ENCODE results near the gene PKP1.

Gene PKP1

DNA sequence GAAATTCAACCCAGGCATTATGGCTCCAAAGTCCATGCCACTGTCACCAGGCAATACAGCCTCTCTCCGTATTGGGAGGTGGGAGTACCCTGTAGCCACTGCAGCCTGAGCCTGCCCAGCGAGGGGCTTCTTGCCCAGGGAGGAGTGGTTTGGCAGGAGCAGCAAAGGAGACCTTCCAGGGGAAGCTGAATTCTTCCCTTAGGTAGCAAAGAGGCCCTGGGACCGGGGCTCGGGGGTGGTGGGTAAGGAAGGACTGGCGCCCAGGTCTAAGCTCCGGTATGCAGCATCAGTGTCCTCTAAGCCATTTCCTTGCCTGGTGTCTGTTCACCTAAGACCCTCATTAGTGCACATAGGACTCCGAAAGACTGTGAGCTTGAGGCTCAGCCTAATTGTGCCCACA is 77.2 kb downstream of the PKP1 start:
- H3F3A ChIP-seq (ENCODE audit: control insufficient read depth, insufficient read depth): no peaks in the 10 kb centered on the region
- no peaks in the 10 kb centered on the region for H3K4me1 ChIP-seq (ENCODE audit: control insufficient read depth, low read length)

DNA sequence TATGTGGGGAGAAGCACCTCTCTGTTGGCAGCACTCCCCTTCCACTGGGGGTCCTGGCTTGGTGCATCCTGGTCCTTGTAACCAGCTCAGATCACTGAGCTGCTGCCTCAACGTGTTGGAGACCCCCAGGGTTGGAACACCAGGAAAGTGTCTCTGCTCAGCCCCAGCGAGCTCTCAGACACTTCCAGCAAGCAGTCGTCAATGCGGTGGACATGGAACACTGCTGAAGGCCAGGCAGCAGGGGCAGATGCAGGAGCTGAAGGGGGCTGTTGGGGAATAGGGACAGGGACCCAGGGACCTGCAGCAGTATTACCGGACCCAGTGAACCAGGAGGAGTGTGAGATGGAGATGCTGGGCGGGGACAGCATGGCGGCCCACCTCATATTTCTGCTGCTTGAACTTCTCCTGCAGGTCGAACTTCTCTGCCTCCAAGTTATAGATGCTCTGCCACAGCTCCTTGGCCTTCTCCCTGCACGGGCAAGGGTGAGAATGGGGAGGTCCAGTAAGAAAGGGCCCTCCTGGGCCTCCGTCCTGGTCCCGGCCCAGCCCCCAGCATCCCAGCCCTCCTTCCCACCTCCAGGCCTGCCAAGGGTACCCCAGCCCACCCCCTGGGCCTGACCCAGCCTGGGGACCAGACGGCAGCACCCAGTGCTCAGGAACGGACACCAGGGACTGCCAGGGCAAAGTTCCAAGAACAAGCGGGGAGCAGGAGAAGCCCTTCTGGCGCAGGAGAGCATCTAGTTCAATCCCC is 77.8 kb downstream of the PKP1 start:
- Histone ChIP-seq H3K27me3 (ENCODE audit: control insufficient read depth, low read length) (no peaks in the 10 kb centered on the region), H3F3A (ENCODE audit: control insufficient read depth, insufficient read depth) (no peaks in the 10 kb centered on the region), H4K20me1 (ENCODE audit: control insufficient read depth, insufficient read depth, low read depth, low read length) (no peaks in the 10 kb centered on the region), H3K9me3 (ENCODE audit: control insufficient read depth, insufficient read depth, low read length) (no peaks in the 10 kb centered on the region), H3K27ac (ENCODE audit: low read depth, low read length) (no peak overlapping the region), H3K4me3 (ENCODE audit: low read length) (no peak overlapping the region), H3K36me3 (ENCODE audit: control insufficient read depth, low read length) (no peaks in the 10 kb centered on the region), H3K79me2 (ENCODE audit: control insufficient read depth, low read length) (no peaks in the 10 kb centered on the region), H3K4me2 (ENCODE audit: low read length) (no peak overlapping the region), H3K4me1 (ENCODE audit: control insufficient read depth, low read length) (no peaks in the 10 kb centered on the region), H3K9me2 (replicated peaks; ENCODE audit: control insufficient read depth, low read length) (no peaks in the 10 kb centered on the region)
- TF ChIP-seq, protein P1, sequence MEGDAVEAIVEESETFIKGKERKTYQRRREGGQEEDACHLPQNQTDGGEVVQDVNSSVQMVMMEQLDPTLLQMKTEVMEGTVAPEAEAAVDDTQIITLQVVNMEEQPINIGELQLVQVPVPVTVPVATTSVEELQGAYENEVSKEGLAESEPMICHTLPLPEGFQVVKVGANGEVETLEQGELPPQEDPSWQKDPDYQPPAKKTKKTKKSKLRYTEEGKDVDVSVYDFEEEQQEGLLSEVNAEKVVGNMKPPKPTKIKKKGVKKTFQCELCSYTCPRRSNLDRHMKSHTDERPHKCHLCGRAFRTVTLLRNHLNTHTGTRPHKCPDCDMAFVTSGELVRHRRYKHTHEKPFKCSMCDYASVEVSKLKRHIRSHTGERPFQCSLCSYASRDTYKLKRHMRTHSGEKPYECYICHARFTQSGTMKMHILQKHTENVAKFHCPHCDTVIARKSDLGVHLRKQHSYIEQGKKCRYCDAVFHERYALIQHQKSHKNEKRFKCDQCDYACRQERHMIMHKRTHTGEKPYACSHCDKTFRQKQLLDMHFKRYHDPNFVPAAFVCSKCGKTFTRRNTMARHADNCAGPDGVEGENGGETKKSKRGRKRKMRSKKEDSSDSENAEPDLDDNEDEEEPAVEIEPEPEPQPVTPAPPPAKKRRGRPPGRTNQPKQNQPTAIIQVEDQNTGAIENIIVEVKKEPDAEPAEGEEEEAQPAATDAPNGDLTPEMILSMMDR (IDR thresholded peaks at IDR 0.05; ENCODE audit: low read depth, low read length, poor library complexity, severe bottlenecking): no peak
- TF ChIP-seq EZH2phosphoT487 (IDR thresholded peaks at IDR 0.05; ENCODE audit: borderline replicate concordance, low read length): no peak

More for the DNA sequence above, 77.2 kb downstream of the PKP1 start:
- H4K20me1 ChIP-seq (ENCODE audit: control insufficient read depth, insufficient read depth, low read depth, low read length): no peaks in the 10 kb centered on the region
- H3K27ac ChIP-seq (ENCODE audit: low read depth, low read length): no peak overlapping the region
- H3K4me2 ChIP-seq (ENCODE audit: low read length): no peak overlapping the region
- H3K9me3 ChIP-seq (ENCODE audit: control insufficient read depth, insufficient read depth, low read length): no peaks in the 10 kb centered on the region
- no peaks in the 10 kb centered on the region for H3K9me2 ChIP-seq (replicated peaks; ENCODE audit: control insufficient read depth, low read length)
- no peaks in the 10 kb centered on the region for H3K79me2 ChIP-seq (ENCODE audit: control insufficient read depth, low read length)
- H3K27me3 ChIP-seq (ENCODE audit: control insufficient read depth, low read length): no peaks in the 10 kb centered on the region
- no peak for TF ChIP-seq EZH2phosphoT487 (IDR thresholded peaks at IDR 0.05; ENCODE audit: borderline replicate concordance, low read length)
- TF ChIP-seq, protein P1 (IDR thresholded peaks at IDR 0.05; ENCODE audit: low read depth, low read length, poor library complexity, severe bottlenecking): no peak
- H3K36me3 ChIP-seq (ENCODE audit: control insufficient read depth, low read length): no peaks in the 10 kb centered on the region
- no peak overlapping the region for H3K4me3 ChIP-seq (ENCODE audit: low read length)

DNA sequence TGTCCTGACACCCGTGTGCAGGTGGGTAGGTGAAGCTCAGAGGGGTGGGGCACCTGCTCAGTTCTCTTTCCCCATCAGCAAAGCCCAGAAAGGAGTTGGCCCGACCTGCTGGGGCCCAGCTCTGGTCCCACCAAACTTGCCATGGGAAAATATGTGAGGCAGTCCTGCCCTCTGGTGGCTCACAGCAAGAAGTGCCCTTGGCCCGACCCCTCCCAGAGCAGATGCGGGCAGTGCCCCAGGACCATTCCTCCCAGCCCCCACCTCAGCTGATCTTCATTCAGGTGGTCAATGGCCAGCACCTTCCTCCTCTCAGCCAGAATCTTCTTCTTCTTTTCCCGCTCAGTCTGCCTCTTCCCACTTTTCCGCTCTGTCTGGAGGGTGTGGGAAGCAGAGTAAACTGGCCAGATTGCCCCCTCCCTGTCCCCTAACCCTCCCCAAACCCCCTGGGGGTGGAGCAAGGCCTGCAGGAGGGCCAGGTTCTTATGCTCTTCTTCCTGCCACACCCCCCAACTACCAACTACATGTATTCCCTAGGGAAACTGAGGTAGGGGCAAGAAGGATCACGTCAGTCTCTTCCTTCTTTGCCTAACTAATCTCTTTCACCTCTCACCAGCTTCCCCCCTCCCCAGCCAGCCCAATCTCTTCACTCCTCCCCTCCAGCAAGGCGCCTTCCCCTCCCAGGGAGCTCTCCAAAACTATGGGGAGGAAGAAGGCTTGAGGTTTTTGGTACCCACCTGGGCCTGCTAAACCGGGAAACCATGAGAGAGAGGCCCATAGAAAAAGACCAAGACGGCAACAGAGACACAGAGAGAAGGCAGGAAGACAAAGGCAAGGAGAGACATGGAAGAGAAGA is 78.6 kb downstream of the PKP1 start:
- H3K36me3 ChIP-seq (ENCODE audit: control insufficient read depth, low read length): no peaks in the 10 kb centered on the region
- H3K9me3 ChIP-seq (ENCODE audit: control insufficient read depth, insufficient read depth, low read length): no peaks in the 10 kb centered on the region
- TF ChIP-seq EZH2phosphoT487 (IDR thresholded peaks at IDR 0.05; ENCODE audit: borderline replicate concordance, low read length): no peak
- TF ChIP-seq, protein P1 (IDR thresholded peaks at IDR 0.05; ENCODE audit: low read depth, low read length, poor library complexity, severe bottlenecking): peak; percentile 82
- H3F3A ChIP-seq (ENCODE audit: control insufficient read depth, insufficient read depth): no peaks in the 10 kb centered on the region
- H3K9me2 ChIP-seq (replicated peaks; ENCODE audit: control insufficient read depth, low read length): no peaks in the 10 kb centered on the region
- H3K4me2 ChIP-seq (ENCODE audit: low read length): no peak overlapping the region
- no peak overlapping the region for H3K4me3 ChIP-seq (ENCODE audit: low read length)
- no peaks in the 10 kb centered on the region for H4K20me1 ChIP-seq (ENCODE audit: control insufficient read depth, insufficient read depth, low read depth, low read length)
- no peaks in the 10 kb centered on the region for H3K79me2 ChIP-seq (ENCODE audit: control insufficient read depth, low read length)
- no peaks in the 10 kb centered on the region for H3K27me3 ChIP-seq (ENCODE audit: control insufficient read depth, low read length)
- H3K27ac ChIP-seq (ENCODE audit: low read depth, low read length): no peak overlapping the region
- H3K4me1 ChIP-seq (ENCODE audit: control insufficient read depth, low read length): no peaks in the 10 kb centered on the region

Measured in DOHH2 (cell line).